Measurements from ENCODE around the gene MFAP1.

The MFAP1 gene

DNA sequence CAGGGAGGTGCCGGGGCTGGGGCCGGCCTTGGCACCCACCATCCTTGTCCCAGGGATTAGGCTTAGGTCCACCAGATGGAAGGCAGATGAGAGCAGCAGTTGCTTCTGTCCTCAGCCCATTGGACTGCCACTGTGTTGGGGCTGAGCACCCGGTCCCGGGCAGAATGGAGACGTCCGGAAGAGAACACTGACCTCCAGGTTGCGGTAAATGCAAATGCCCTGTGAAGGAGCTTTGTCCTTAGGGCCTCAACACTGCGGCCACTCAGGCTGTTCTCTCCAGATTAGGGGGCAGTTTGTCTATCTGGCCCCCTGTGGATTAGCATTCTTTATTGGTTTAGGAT is 24.6 kb downstream of the MFAP1 start, which contains the start of gene SERINC4:
Gene SERINC4, minus strand, starts transcription at position 276 of the 341 bp plus-strand sequence. Its CDS starts 234 bp downstream, at position 42.
- CTCF ChIA-PET = interaction anchor here (1.2 kb wide), 1 partner anchor 10 kb away, joined by 7 read pairs; no protein-coding TSS in a partner anchor
- peaks cover 51% of the 10 kb centered on the region for H3K4me1 Mint-ChIP-seq
- peak within 1 kb of the TSS; percentile 98 for H3K4me3 Mint-ChIP-seq
- no peaks in the 10 kb centered on the region for H3K27me3 Mint-ChIP-seq
- no peak for DNase-seq
- H3K36me3 Mint-ChIP-seq = peaks cover 65% of the 10 kb centered on the region
- H3K9me3 Mint-ChIP-seq = no peaks in the 10 kb centered on the region
- H3K27ac Mint-ChIP-seq = peak within 1 kb of the TSS; percentile 94

GRCh38 chr15:43799209-43799944 is 25.1 kb downstream of the MFAP1 start:
- CTCF ChIA-PET = no interaction called here
- no peaks in the 10 kb centered on the region for H3K9me3 Mint-ChIP-seq
- no peak overlapping the region for H3K4me3 Mint-ChIP-seq
- H3K4me1 Mint-ChIP-seq = peaks cover 56% of the 10 kb centered on the region
- peaks cover 65% of the 10 kb centered on the region for H3K36me3 Mint-ChIP-seq
- no peak for DNase-seq
- no peaks in the 10 kb centered on the region for H3K27me3 Mint-ChIP-seq
- H3K27ac Mint-ChIP-seq = peak overlapping the region; percentile 94

DNA sequence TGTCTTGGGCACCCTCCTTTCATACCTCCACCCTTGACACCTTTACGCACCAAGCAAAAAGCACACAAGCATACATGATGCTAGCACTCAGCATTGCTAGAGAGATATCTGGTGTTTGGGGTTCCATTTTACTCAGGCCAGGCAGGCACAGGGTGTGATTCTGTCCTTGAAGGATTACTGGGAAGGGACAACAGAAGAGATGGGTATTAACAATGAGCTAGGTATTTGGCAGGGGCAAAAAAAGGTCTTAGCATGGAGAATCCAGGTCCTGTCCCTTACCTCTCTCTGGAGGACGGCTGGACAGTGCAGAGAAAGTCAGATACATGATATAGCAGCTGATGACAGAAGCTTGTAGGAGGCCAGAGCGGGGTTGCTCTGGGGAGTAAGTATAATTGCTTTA is 27.9 kb downstream of the MFAP1 start:
- peaks cover 75% of the 10 kb centered on the region for H3K36me3 Mint-ChIP-seq

DNA sequence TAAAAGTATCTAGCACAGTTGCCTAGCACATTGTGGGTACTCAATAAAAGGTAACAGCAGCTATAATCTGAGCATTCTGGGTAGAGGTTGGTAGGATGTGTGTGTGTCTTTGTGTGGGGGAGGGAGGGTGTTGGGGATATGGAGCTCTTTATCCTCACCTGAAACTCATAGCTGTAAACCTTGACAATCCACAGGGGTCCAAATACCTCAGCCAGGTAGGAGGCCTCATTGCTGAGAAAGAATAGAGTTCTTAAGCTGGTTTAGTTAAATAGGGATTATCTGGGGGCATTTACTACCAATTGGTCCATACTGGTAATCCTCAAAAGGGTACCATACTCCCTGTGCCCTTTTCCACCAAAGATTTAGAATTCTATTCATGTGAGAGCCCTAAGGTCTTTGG is 28.5 kb downstream of the MFAP1 start:
- Mint-ChIP-seq H3K9me3 (no peaks in the 10 kb centered on the region), H3K36me3 (peaks cover 69% of the 10 kb centered on the region), H3K4me3 (no peak overlapping the region), H3K4me1 (peaks cover 66% of the 10 kb centered on the region), H3K27ac (peak overlapping the region; percentile 26), H3K27me3 (no peaks in the 10 kb centered on the region)
- no peak for DNase-seq
- CTCF ChIA-PET = interaction anchor here (1.1 kb wide), 1 partner anchor 26 kb away, joined by 3 read pairs; no protein-coding TSS in a partner anchor

More for the DNA sequence above, 27.9 kb downstream of the MFAP1 start:
- Mint-ChIP-seq H3K4me1 (peaks cover 69% of the 10 kb centered on the region), H3K4me3 (no peak overlapping the region), H3K27me3 (no peaks in the 10 kb centered on the region), H3K9me3 (no peaks in the 10 kb centered on the region), H3K27ac (peak overlapping the region; percentile 0)
- no peak for DNase-seq
- CTCF ChIA-PET = interaction anchor here (0.9 kb wide), 1 partner anchor 26 kb away, joined by 3 read pairs; no protein-coding TSS in a partner anchor

DNA sequence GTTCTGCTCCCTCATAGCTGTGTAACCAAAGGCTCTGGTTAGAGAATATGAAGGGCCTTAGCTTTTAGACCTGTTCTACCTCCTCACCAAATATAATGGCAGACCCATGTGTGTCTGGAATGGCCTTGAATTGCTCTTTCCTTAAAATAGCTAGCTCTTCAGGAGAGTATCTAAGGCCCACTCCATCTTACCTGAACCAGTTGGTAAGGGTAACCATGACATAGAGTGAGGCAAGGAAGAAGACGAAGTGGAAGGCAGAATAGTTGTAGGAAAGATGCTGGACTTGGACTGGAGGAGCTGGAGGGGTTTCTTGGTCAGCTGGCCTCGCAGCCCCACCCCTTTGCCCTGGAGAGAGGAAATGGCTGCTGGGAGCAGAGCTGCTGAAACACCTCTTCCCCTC is 29.3 kb downstream of the MFAP1 start:
- Mint-ChIP-seq H3K27ac (peak overlapping the region; percentile 12), H3K4me3 (no peak overlapping the region), H3K27me3 (no peaks in the 10 kb centered on the region), H3K4me1 (peaks cover 60% of the 10 kb centered on the region), H3K9me3 (no peaks in the 10 kb centered on the region), H3K36me3 (peaks cover 63% of the 10 kb centered on the region)
- no peak for DNase-seq
- CTCF ChIA-PET = interaction anchor here (1.1 kb wide), 1 partner anchor 27 kb away, joined by 3 read pairs; no protein-coding TSS in a partner anchor

DNA sequence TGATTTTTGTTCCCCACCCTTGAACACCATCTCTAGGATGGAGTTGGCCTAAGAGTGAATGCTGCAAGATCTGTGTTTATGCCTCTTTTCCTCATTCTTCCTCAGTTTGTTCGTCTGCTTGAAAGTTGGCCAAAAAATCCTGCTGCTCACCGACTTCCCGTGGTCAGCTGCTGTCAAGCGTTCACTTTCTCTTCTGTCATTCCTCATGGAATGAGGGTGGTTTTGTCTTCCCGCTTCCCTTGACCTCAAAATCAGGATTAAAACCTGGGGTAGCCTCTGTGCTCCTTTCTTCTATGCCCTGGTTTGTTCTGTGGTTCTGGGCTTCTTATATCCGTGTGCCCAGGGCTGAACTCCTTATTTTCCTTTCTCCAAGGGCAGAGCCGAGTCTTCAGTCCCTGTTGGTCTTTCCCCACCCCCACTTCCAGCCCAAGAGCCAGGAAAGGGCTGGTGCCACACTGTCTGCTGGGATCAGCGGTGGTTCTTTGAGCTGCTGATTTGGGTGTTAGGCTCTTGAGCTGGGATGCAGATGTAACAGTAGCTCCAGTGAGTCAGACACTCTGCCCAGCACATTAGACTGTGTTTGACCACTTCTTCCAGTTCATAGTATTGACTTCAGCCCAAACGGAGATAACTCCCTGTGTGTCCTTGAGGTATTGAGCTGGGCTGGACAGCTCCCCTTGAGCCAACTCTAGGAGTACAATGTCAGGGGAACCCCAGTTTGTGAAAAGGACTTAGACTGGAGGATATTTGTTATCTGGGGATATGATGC is 30.0 kb downstream of the MFAP1 start:
- H3K27ac Mint-ChIP-seq = peak overlapping the region; percentile 76
- peak overlapping the region; percentile 95 for H3K4me3 Mint-ChIP-seq
- CTCF ChIA-PET = no interaction called here
- H3K4me1 Mint-ChIP-seq = peaks cover 53% of the 10 kb centered on the region
- no peaks in the 10 kb centered on the region for H3K9me3 Mint-ChIP-seq
- DNase-seq = no peak
- H3K27me3 Mint-ChIP-seq = no peaks in the 10 kb centered on the region
- H3K36me3 Mint-ChIP-seq = peaks cover 58% of the 10 kb centered on the region

- H3K27ac Mint-ChIP-seq = peak overlapping the region; percentile 97
- DNase-seq = no peak
- H3K9me3 Mint-ChIP-seq = no peaks in the 10 kb centered on the region
- H3K27me3 Mint-ChIP-seq = no peaks in the 10 kb centered on the region
- H3K4me3 Mint-ChIP-seq = peak overlapping the region; percentile 95
- CTCF ChIA-PET = interaction anchor here (1.1 kb wide), 1 partner anchor 8 kb away, joined by 4 read pairs; no protein-coding TSS in a partner anchor
- H3K4me1 Mint-ChIP-seq = peaks cover 46% of the 10 kb centered on the region
- peaks cover 53% of the 10 kb centered on the region for H3K36me3 Mint-ChIP-seq
Observed at GRCh38 chr15:43793647-43794046, 30.8 kb downstream of the MFAP1 start.

DNA sequence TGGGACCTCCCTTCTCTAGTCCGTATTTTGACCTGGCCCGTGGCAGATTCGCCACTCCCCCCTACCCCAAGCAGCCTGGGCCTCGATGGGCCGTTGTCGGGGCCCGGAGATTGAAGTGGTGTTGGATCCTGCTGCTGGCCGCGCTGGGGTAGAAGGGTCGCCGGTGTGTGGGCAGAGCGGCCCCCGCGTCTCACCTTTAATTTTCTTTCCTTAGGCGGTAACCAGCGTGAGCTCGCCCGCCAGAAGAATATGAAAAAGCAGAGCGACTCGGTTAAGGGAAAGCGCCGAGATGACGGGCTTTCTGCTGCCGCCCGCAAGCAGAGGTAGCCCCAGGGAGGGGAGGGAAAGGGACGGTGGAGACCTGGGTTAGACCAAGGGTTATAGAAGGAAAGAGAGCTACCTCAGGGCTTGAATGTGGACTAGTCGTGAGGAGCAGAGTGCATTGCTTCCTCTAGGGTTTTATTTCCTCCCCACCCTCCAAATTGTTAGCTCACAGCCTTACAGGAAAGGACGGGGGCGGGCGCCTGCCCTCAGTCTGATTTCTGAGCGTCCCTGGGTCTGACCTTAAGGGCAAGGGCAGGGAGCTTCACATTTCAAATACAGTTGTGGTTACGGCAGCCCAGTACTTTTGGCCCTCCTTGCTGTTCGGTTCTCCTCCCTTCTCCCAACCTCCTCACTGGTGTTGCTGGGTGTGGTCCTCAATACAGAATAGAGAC is 31.6 kb downstream of the MFAP1 start:
- DNase-seq = peak; percentile 51
- peaks cover 47% of the 10 kb centered on the region for H3K36me3 Mint-ChIP-seq

GRCh38 chr15:43791993-43792760 is 32.3 kb downstream of the MFAP1 start, which contains the start of gene SERF2:
Gene SERF2, plus strand, starts transcription at chr15:43792320. Its CDS starts 57 bp downstream, at chr15:43792377.
- Mint-ChIP-seq H3K4me3 (peak within 1 kb of the TSS; percentile 95), H3K27ac (peak within 1 kb of the TSS; percentile 97), H3K9me3 (no peaks in the 10 kb centered on the region), H3K27me3 (no peaks in the 10 kb centered on the region), H3K4me1 (peaks cover 40% of the 10 kb centered on the region), H3K36me3 (peaks cover 43% of the 10 kb centered on the region)
- CTCF ChIA-PET = interaction anchor here (1.1 kb wide), 2 partner anchors 10 to 14 kb away, joined by 3 to 4 read pairs; no protein-coding TSS in a partner anchor
- DNase-seq = peak; percentile 100

More for the DNA sequence above, 31.6 kb downstream of the MFAP1 start:
- peaks cover 40% of the 10 kb centered on the region for H3K4me1 Mint-ChIP-seq
- H3K9me3 Mint-ChIP-seq = no peaks in the 10 kb centered on the region
- peak overlapping the region; percentile 95 for H3K4me3 Mint-ChIP-seq
- peak overlapping the region; percentile 97 for H3K27ac Mint-ChIP-seq
- H3K27me3 Mint-ChIP-seq = no peaks in the 10 kb centered on the region
- CTCF ChIA-PET = interaction anchor here (1.1 kb wide), 1 partner anchor 9 kb away, joined by 4 read pairs; no protein-coding TSS in a partner anchor

DNA sequence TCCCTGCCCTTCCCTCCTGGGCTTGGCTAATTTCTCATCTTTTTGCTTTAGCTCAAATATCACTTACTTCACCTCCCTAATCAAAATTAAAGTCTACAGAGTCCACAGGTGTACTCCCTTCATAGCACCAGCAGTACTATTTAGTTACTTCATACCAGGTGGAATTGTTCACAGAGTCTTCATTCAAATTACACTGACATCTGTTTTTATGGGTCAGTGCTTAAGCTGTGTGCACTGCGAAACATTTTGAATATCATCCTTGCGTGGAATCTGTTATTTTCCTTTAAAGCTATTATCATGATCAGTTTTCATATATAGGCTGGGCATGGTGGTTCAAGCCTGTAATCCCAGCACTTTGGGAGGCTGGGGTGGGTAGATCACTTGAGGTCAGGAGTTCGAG is 35.1 kb downstream of the MFAP1 start:
- no peak for DNase-seq
- Mint-ChIP-seq H3K4me1 (peaks cover 20% of the 10 kb centered on the region), H3K36me3 (peaks cover 22% of the 10 kb centered on the region), H3K4me3 (no peak overlapping the region), H3K9me3 (no peaks in the 10 kb centered on the region), H3K27me3 (no peaks in the 10 kb centered on the region), H3K27ac (no peak overlapping the region)
- CTCF ChIA-PET = interaction anchor here (2.4 kb wide), 1 partner anchor 13 kb away, joined by 14 read pairs; the partner anchor contains the start of gene ELL3

GRCh38 chr15:43779016-43779415 is 45.5 kb downstream of the MFAP1 start:
- CTCF ChIA-PET = interaction anchor here (1.0 kb wide), 1 partner anchor 12 kb away, joined by 3 read pairs; no protein-coding TSS in a partner anchor
- peaks cover 9% of the 10 kb centered on the region for H3K27me3 Mint-ChIP-seq
- H3K36me3 Mint-ChIP-seq = peaks cover 3% of the 10 kb centered on the region
- peak overlapping the region; percentile 7 for H3K4me3 Mint-ChIP-seq
- no peak for DNase-seq
- no peaks in the 10 kb centered on the region for H3K9me3 Mint-ChIP-seq
- H3K27ac Mint-ChIP-seq = peak overlapping the region; percentile 2
- peaks cover 26% of the 10 kb centered on the region for H3K4me1 Mint-ChIP-seq

DNA sequence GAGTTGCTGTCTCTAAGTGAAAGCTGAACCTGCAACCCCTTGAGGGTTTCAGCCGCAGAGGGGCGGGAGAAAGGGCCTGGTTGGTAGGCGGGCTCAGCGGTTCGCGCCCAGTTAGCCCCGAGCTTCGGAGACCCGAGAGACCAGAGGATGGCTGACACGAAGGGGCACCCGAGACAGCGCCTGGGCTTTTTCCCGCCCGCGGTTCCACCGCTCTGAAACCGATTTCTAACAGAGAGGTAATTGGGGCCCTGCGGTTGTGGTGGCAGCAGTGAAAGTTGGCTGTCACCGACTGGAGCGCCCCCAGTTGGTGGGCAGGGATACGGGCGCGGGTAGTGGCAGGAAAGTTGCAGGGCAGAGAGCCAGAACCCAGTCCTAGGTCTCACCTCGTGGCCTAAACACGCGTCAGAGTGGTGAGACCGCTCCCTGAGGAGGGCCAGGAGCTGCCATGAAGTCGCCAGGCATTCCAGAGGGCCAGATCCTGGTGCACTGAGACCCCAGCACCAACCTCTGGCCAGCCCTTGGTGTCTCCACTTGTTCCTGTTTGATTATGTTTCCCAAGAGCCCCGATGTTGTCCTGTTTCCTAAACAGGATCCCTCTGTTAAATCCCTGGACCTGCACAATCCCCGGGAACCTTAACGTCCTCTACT is 47.1 kb downstream of the MFAP1 start:
- no peaks in the 10 kb centered on the region for H3K9me3 Mint-ChIP-seq
- DNase-seq = peak; percentile 90
- peak overlapping the region; percentile 92 for H3K27ac Mint-ChIP-seq
- peaks cover 9% of the 10 kb centered on the region for H3K27me3 Mint-ChIP-seq
- H3K36me3 Mint-ChIP-seq = peaks cover 12% of the 10 kb centered on the region
- CTCF ChIA-PET = interaction anchor here (0.7 to 2.2 kb wide), 9 partner anchors 9 to 336 kb away, joined by 3 to 14 read pairs (median 5); partner anchors contain the start of gene MFAP1
- peaks cover 26% of the 10 kb centered on the region for H3K4me1 Mint-ChIP-seq
- peak overlapping the region; percentile 91 for H3K4me3 Mint-ChIP-seq

All from activated naive CD4-positive, alpha-beta T cell treated with anti-CD3 and anti-CD28 coated beads, Interleukin-2, amount 10 ng/mL, durations not matched to agents 7 days and 5 days (primary cell).